ENCODE results near the gene NFIA. TPM values are rescaled to one million over a fixed set of nuclear protein-coding genes. Genes with fewer than 3 reads are reported as not detected.

The NFIA gene
- total RNA-seq, 1 experiment from 2014 or later: 0.35 TPM

GRCh38 chr1:61215119-61215518, 132.8 kb downstream of the NFIA start:
- Mint-ChIP-seq H3K9me3 (no peaks in the 10 kb centered on the region), H3K27ac (no peak overlapping the region), H3K4me1 (peaks cover 0 to 4% of the 10 kb centered on the region in 2 experiments; a peak in 1 of 4 replicates), H3K27me3 (ENCODE audit: low read depth) (no peaks in the 10 kb centered on the region), H3K4me3 (no peak overlapping the region), H3K36me3 (ENCODE audit: insufficient read depth in 1 of 3, low read depth in 3 of 3) (no peaks in the 10 kb centered on the region)
- H3K23ac ChIP-seq (ENCODE audit: insufficient read length, low read depth, low read length): no peak overlapping the region
- DNase-seq: no peak
- no peak overlapping the region for H2BK12ac ChIP-seq (ENCODE audit: insufficient read length, low read depth, low read length)
- H3K27ac ChIP-seq (ENCODE audit: insufficient read length, low read depth, low read length): no peak overlapping the region
- no peak overlapping the region for H2AFZ ChIP-seq (ENCODE audit: low read length)
- H2BK120ac ChIP-seq (ENCODE audit: low read depth, low read length, poor library complexity, severe bottlenecking): no peak overlapping the region
- no peaks in the 10 kb centered on the region for H4K20me1 ChIP-seq (ENCODE audit: control insufficient read depth, insufficient read depth, insufficient read length)
- H3K4ac ChIP-seq (ENCODE audit: low read depth, low read length): no peak overlapping the region
- no peaks in the 10 kb centered on the region for H3K79me1 ChIP-seq (ENCODE audit: insufficient read depth, low read depth, low read length, poor library complexity, severe bottlenecking)
- H3K18ac ChIP-seq (ENCODE audit: insufficient read length, low read depth, low read length): no peak overlapping the region
- H3K9ac ChIP-seq (ENCODE audit: extremely low read depth, insufficient read length, low read length): no peak overlapping the region
- H3K27me3 ChIP-seq (ENCODE audit: insufficient read depth, low read length): no peaks in the 10 kb centered on the region
- no peak overlapping the region for H3K14ac ChIP-seq (ENCODE audit: insufficient read depth, low read length)
- no peak overlapping the region for H4K8ac ChIP-seq (replicated peaks; ENCODE audit: insufficient read length, low read depth, low read length)
- H3K56ac ChIP-seq (ENCODE audit: insufficient read length, low read depth, low read length): no peak overlapping the region
- H3K79me2 ChIP-seq (ENCODE audit: insufficient read depth, low read length): no peaks in the 10 kb centered on the region
- H3K23me2 ChIP-seq (ENCODE audit: insufficient read length, low read depth, low read length, poor library complexity, severe bottlenecking): no peaks in the 10 kb centered on the region
- no CpG with 5 or more reads among the region's 2 CpGs for WGBS (ENCODE audit: extremely low coverage, insufficient read length, low lambda C conversion rate)
- H3T11ph ChIP-seq (ENCODE audit: low read length): no peak overlapping the region
- H2BK5ac ChIP-seq (ENCODE audit: insufficient read length, low read length): no peak overlapping the region
- no peak overlapping the region for H3K4me2 ChIP-seq (ENCODE audit: insufficient read depth, insufficient read length, low read length)
- TF ChIP-seq CTCF (conservative IDR thresholded peaks at IDR 0.05): no peak
- no peak overlapping the region for H4K5ac ChIP-seq (ENCODE audit: insufficient read length, low read depth, low read length)
- no peaks in the 10 kb centered on the region; the same call in 1 of the 2 replicates for H3K4me1 ChIP-seq (ENCODE audit: insufficient read depth, low read length)
- no peaks in the 10 kb centered on the region for H3K9me3 ChIP-seq (ENCODE audit: control insufficient read depth, low read depth, low read length)
- H4K91ac ChIP-seq (ENCODE audit: insufficient read length, low read depth, low read length): no peak overlapping the region
- H2AK5ac ChIP-seq (ENCODE audit: insufficient read length, low read length): no peak overlapping the region
- H2BK15ac ChIP-seq (ENCODE audit: low read depth, low read length): no peak overlapping the region
- no peak overlapping the region for H2BK20ac ChIP-seq (ENCODE audit: low read depth, low read length, poor library complexity, severe bottlenecking)

Data from H9 (cell line).